ENCODE results near the gene HOXD4. TPM values are rescaled to one million over a fixed set of nuclear protein-coding genes. Genes with fewer than 3 reads are reported as not detected.

Gene HOXD4
- total and polyA plus RNA-seq, 10 of the 15 experiments (the other 5 are each of a cell fraction or from before 2014, with no cell fraction given), result 0.07 TPM; not detected in 9

DNA sequence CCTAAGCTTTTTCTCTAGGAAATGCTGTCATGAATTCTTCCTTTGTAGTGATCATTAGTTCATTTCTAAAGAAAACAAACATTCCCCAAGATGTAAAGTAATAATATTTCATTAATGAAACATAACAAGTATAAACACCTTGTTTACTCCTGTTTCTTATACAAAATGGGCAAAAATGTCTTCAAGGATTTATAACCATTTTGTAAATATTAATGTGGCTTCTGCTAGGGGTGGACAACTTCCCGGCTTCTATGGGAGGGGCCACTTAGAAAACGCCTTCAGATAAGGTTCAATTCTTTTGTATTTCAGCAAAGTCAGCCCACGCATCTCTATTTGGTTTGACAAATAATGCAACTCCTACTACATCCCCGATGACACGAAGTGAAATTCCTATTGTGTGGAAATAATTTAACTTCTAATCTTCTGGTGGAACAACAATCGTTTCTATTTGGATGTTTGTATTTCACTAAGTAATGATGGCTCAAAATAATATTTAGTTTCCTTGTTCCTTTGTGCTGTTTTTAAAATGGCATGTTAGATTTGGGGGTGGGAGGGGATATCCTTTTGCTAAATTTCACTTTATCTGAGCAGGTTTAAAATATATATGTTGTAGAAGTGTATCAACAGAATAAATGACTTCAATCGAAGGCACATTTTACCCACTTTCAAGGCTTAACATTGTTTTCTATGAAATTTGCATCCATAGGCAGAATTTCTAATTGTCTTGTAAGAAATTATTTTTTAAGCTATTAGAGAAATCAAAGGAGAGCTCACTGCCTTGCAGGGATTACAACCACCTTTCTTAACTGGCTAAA, 22.4 kb downstream of the HOXD4 start:
- RAD21 ChIA-PET (ENCODE audit: unreplicated experiment), result no interaction called here
- Histone ChIP-seq H3K4me3 (no peak overlapping the region), H2AFZ (ENCODE audit: control insufficient read depth, low read depth, low read length) (no peak overlapping the region), H3K4me2 (ENCODE audit: control insufficient read depth, insufficient read depth) (no peak overlapping the region), H3K79me2 (ENCODE audit: control insufficient read depth, insufficient read depth, low read length) (no peaks in the 10 kb centered on the region), H3K27ac (ENCODE audit: control insufficient read depth, insufficient read depth) (no peak overlapping the region), H4K20me1 (ENCODE audit: control insufficient read depth, insufficient read depth) (no peaks in the 10 kb centered on the region), H3K27me3 (replicated peaks in 1 of 2; ENCODE audit: control insufficient read depth in 2 of 2, insufficient read depth in 2 of 2, low read length in 1 of 2) (peaks cover 7 to 34% of the 10 kb centered on the region in 2 experiments), H3K4me1 (ENCODE audit: control insufficient read depth, insufficient read depth, low read length) (no peaks in the 10 kb centered on the region), H3K36me3 (ENCODE audit: control insufficient read depth in 2 of 2, insufficient read depth in 2 of 2, low read length in 1 of 2) (no peaks in the 10 kb centered on the region; a peak in 1 of 4 replicates), H3K9me3 (replicated peaks; ENCODE audit: control insufficient read depth, insufficient read depth, low read length) (no peaks in the 10 kb centered on the region; the same call in 2 of the 3 replicates), H3K9ac (ENCODE audit: control insufficient read depth, insufficient read depth, low read length) (no peak overlapping the region)
- CTCF ChIA-PET, result interaction anchor here (1.3 kb wide), 1 partner anchor 281 kb away, joined by 4 read pairs; no protein-coding TSS in a partner anchor
- intact Hi-C loops (cut with micrococcal nuclease; ENCODE audit: unreplicated experiment) (no loop called here), in situ Hi-C loops (cut with MboI) (no loop called here)
- TF ChIP-seq, protein P1, sequence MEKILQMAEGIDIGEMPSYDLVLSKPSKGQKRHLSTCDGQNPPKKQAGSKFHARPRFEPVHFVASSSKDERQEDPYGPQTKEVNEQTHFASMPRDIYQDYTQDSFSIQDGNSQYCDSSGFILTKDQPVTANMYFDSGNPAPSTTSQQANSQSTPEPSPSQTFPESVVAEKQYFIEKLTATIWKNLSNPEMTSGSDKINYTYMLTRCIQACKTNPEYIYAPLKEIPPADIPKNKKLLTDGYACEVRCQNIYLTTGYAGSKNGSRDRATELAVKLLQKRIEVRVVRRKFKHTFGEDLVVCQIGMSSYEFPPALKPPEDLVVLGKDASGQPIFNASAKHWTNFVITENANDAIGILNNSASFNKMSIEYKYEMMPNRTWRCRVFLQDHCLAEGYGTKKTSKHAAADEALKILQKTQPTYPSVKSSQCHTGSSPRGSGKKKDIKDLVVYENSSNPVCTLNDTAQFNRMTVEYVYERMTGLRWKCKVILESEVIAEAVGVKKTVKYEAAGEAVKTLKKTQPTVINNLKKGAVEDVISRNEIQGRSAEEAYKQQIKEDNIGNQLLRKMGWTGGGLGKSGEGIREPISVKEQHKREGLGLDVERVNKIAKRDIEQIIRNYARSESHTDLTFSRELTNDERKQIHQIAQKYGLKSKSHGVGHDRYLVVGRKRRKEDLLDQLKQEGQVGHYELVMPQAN (conservative IDR thresholded peaks at IDR 0.05), result no peak
- TF ChIP-seq EED (IDR thresholded peaks at IDR 0.05; ENCODE audit: low read depth) (no peak), TARDBP (IDR thresholded peaks at IDR 0.05; ENCODE audit: borderline replicate concordance) (no peak), WRNIP1 (IDR thresholded peaks at IDR 0.05; ENCODE audit: borderline replicate concordance, low read depth, low read length) (no peak), MTA2 (IDR thresholded peaks at IDR 0.05; ENCODE audit: low read depth) (no peak), CHD4 (IDR thresholded peaks at IDR 0.05) (no peak), ESRRA (IDR thresholded peaks at IDR 0.05; ENCODE audit: low read length) (no peak), BCL11A (IDR thresholded peaks at IDR 0.05; ENCODE audit: low read depth, low read length) (no peak)
- 6% methylated on average over 7 of the region's 7 CpGs for WGBS (ENCODE audit: insufficient coverage, insufficient replicate concordance, low lambda C conversion rate, missing lambda C conversion rate)
- no peak for ATAC-seq
- SMC1A ChIA-PET (ENCODE audit: uncharacterized antibody, unreplicated experiment), result interaction anchor here (1.1 kb wide), 1 partner anchor 13 kb away, joined by 5 read pairs; no protein-coding TSS in a partner anchor
- POLR2A ChIA-PET, result interaction anchor here (0.5 kb wide), 1 partner anchor 20 kb away, joined by 3 read pairs; no protein-coding TSS in a partner anchor
- no peak for FAIRE-seq
- no peak for DNase-seq (ENCODE audit: low read depth, low spot score)
- BruUV-seq (replicated peaks), result no TSS peak
